GM12878 (cell line): ENCODE results near the gene SLC9C1. TPM values are rescaled to one million over a fixed set of nuclear protein-coding genes. Genes with fewer than 3 reads are reported as not detected.

Experiments
- E2F4 ChIP-seq: IDR thresholded peaks from 2 replicates; pipeline ENCODE4 v1.6.1; 2012; ENCODE audit warnings: low read depth, low read length, improper control_type of control experiment
- KDM1A ChIP-seq: fragments of 200-600 bp; sonication (generic); IDR thresholded peaks from 2 replicates; pipeline ENCODE4 v1.6.1; 2016; ENCODE audit warnings: borderline replicate concordance
- MLLT1 ChIP-seq: fragments of 450-650 bp; IDR thresholded peaks from 2 replicates; pipeline ENCODE4 v1.6.1; 2016; ENCODE audit warnings: mild to moderate bottlenecking
- PAX5 ChIP-seq: IDR thresholded peaks from 2 replicates; pipeline ENCODE4 v1.6.1; 2011; ENCODE audit warnings: low read depth, low read length, borderline replicate concordance
- PKNOX1 ChIP-seq: fragments of 450-650 bp; IDR thresholded peaks from 2 replicates; pipeline ENCODE4 v1.6.1; 2016; ENCODE audit warnings: mild to moderate bottlenecking
- POLR2A ChIP-seq: IDR thresholded peaks from 2 replicates; pipeline ENCODE4 v1.6.1; 2011; ENCODE audit warnings: low read depth, mild to moderate bottlenecking, low read length
- POLR2AphosphoS2 ChIP-seq: IDR thresholded peaks from 2 replicates; pipeline ENCODE4 v1.6.1; 2011; ENCODE audit warnings: low read depth, mild to moderate bottlenecking, low read length, improper control_type of control experiment, moderate library complexity
- POLR2AphosphoS5 ChIP-seq: IDR thresholded peaks from 2 replicates; pipeline ENCODE4 v1.6.1; 2011; ENCODE audit warnings: mild to moderate bottlenecking, low read length, inconsistent platforms
- POU2F2 ChIP-seq: IDR thresholded peaks from 3 replicates; pipeline ENCODE4 v1.6.1; 2011; ENCODE audit warnings: low read depth, mild to moderate bottlenecking, low read length, borderline replicate concordance
- SIN3A ChIP-seq: IDR thresholded peaks from 2 replicates; pipeline ENCODE4 v1.6.1; 2012; ENCODE audit warnings: low read depth, low read length, improper control_type of control experiment
- SMAD5 ChIP-seq: IDR thresholded peaks from 2 replicates; pipeline ENCODE4 v1.6.1; 2016; ENCODE audit warnings: antibody characterized with exemption, low read depth
- SRF ChIP-seq, 2 experiments: IDR thresholded peaks; 2 replicates each; pipeline ENCODE4 v1.6.1; 2011; ENCODE audit warnings: low read depth in 2 of 2, low read length in 2 of 2, mild to moderate bottlenecking in 1 of 2, moderate library complexity in 1 of 2
- STAT1 ChIP-seq: fragments of 450-650 bp; conservative IDR thresholded peaks from 2 replicates; pipeline ENCODE4 v1.6.1; 2014; ENCODE audit warnings: antibody characterized with exemption, mild to moderate bottlenecking
- YY1 ChIP-seq: IDR thresholded peaks from 2 replicates; pipeline ENCODE4 v1.6.1; 2011; ENCODE audit warnings: low read depth, mild to moderate bottlenecking, low read length
- ZBTB4 ChIP-seq: fragments of 450-650 bp; formaldehyde crosslinking; IDR thresholded peaks from 2 replicates; pipeline ENCODE4 v1.4.0; 2022; ENCODE audit warnings: mild to moderate bottlenecking, moderate library complexity
- ZNF274 ChIP-seq: IDR thresholded peaks from one replicate; pipeline ENCODE4 v1.8.0; 2011; ENCODE audit not compliant: insufficient read length, insufficient read depth
- polyA plus RNA-seq, 11 experiments: library from polyadenylated mRNA; depleted of rRNA in 4 of 11; unstranded in 6 of 11; stranded (reverse) in 5 of 11; fragments of >200 nt; fragmentation: Nextera tagmentation in 4 of 11; fragmentation: Illumina TruSeq in 1 of 11; extraction: Ambion mirVana in 4 of 11; extraction: Trizol in 1 of 11; gene quantifications; 1 replicate in 1 of 11; 2 replicates in 10 of 11; pipeline versions ENCODE4 v1.2.1 to v1.2.3, GENCODE V29; 2011 to 2016; ENCODE audit warnings: inconsistent platforms in 2 of 11, missing spikeins in 2 of 11, low read depth in 1 of 11
- total RNA-seq, 4 experiments: library from RNA; depleted of rRNA in 3 of 4; stranded (reverse); fragments of >200 nt in 3 of 4; fragmentation: Illumina TruSeq in 1 of 4; extraction: Trizol in 1 of 4; gene quantifications; 2 replicates each; pipeline versions ENCODE4 v1.2.1 to v1.2.3, GENCODE V29; 2013 to 2021

SLC9C1 gene
- total and polyA plus RNA-seq, 10 of the 15 experiments (the other 5 are each of a cell fraction or from before 2014, with no cell fraction given): not detected

GRCh38 chr3:112131111-112131510 lies 162.9 kb downstream of the SLC9C1 start (continued):
- TF ChIP-seq ZBTB4 (CRISPR knock-in tag) (no peak), E2F4 (no peak), POLR2A (peak; percentile 61), STAT1 (no peak), POLR2AphosphoS5 (peak; percentile 76), POU2F2 (peak; percentile 11; the same call in 1 of the 3 replicates), SMAD5 (0 out of 2 replicates have a peak, but pooled peaks have one; percentile 37), PKNOX1 (no peak), YY1 (0 out of 2 replicates have a peak, but pooled peaks have one; percentile 12), KDM1A (no peak), MLLT1 (peak; percentile 78; the same call in 1 of the 2 replicates), ZNF274 (no peak), PAX5 (0 out of 2 replicates have a peak, but pooled peaks have one; percentile 25), POLR2AphosphoS2 (0 out of 2 replicates have a peak, but pooled peaks have one; percentile 33), SIN3A (no peak), SRF (IDR thresholded peaks at IDR 0.05; ENCODE audit: low read depth in 2 of 2, low read length in 2 of 2) (no peak)
